Gastrocnemius medialis (tissue), 4 donors: ENCODE measurements around the gene TUFT1. TPM values are rescaled to one million over a fixed set of nuclear protein-coding genes. Genes with fewer than 3 reads are reported as not detected.
"Not testable (repeated sequence)": the region's sequence is repeated elsewhere in the genome, so short reads cannot be mapped to it uniquely, and the experiment has no call there.

ENCODE experiments used
- ATAC-seq, 2 donors: fragments of 150-250 bp; one replicate each; pipeline ENCODE4 v1.9.1; 2016
- DNase-seq, 2 donors: peaks; one replicate each; pipeline ENCODE4 v3.0.0-alpha.2; 2019
- H3K27ac ChIP-seq, 4 donors: fragments of 200-600 bp; sonication (generic); 1 replicate in 1 of 4; 2 replicates in 3 of 4; pipeline ENCODE4 v1.5.1; 2016 to 2018; ENCODE audit warnings: mild to moderate bottlenecking in 2 of 4, moderate library complexity in 1 of 4
- H3K27me3 ChIP-seq, 3 donors: fragments of 200-600 bp; sonication (generic) in 2 of 3; 1 replicate in 1 of 3; 2 replicates in 2 of 3; pipeline versions ENCODE4 v1.5.1 to v1.6.0; 2016 to 2019; ENCODE audit warnings: mild to moderate bottlenecking in 1 of 3, moderate library complexity in 1 of 3
- H3K36me3 ChIP-seq, 2 donors: fragments of 200-600 bp; sonication (generic) in 1 of 2; one replicate each; pipeline ENCODE4 v1.5.1; 2017 to 2018
- H3K4me1 ChIP-seq, 2 donors: fragments of 200-600 bp; sonication (generic) in 1 of 2; one replicate each; pipeline ENCODE4 v1.5.1; 2016 to 2017; ENCODE audit warnings: mild to moderate bottlenecking in 2 of 2
- H3K4me3 ChIP-seq, 4 donors: fragments of 200-600 bp; sonication (generic) in 3 of 4; 1 replicate in 1 of 4; 2 replicates in 3 of 4; pipeline ENCODE4 v1.5.1; 2016 to 2019; ENCODE audit warnings: mild to moderate bottlenecking in 2 of 4
- H3K9me3 ChIP-seq, 3 donors: fragments of 200-600 bp; sonication (generic) in 2 of 3; 1 replicate in 1 of 3; 2 replicates in 2 of 3; pipeline ENCODE4 v1.5.1; 2016 to 2019
- POLR2A ChIP-seq, 2 donors: fragments of 450-650 bp; IDR thresholded peaks; one replicate each; pipeline ENCODE4 v1.6.1; 2017; ENCODE audit warnings: antibody characterized with exemption in 2 of 2, mild to moderate bottlenecking in 2 of 2, moderate library complexity in 2 of 2
- in situ Hi-C, 4 donors: fragments of 200-750 bp; cut with MboI; loops; one replicate each; pipeline versions ENCODE4 v1.15.0 to v1.8.0; 2017; ENCODE audit warnings: low sequenced_read_pairs in 4 of 4
- intact Hi-C: fragments of 100-400 bp; cut with DNase I; formaldehyde crosslinking; loops from one replicate; pipeline ENCODE4 v1.15.1; 2023; ENCODE audit warnings: low total_unique reads
- total RNA-seq, 4 donors: library from RNA; depleted of rRNA; stranded (reverse); fragments of >200 nt; gene quantifications; one replicate each; pipeline versions ENCODE4 v1.1.0 to v1.2.3, GENCODE V29; 2016
- TF ChIP-seq, protein P1 (sequence below), 5 experiments: fragments of 450-650 bp in 3 of 5; fragments of 200-600 bp in 2 of 5; sonication (generic) in 2 of 5; IDR thresholded peaks in 4 of 5; conservative IDR thresholded peaks in 1 of 5; 1 replicate in 4 of 5; 2 replicates in 1 of 5; pipeline ENCODE4 v1.5.1; 2016 to 2019; ENCODE audit warnings: antibody characterized with exemption in 5 of 5, mild to moderate bottlenecking in 3 of 5, moderate library complexity in 3 of 5

TUFT1 gene
- total RNA-seq, 4 donors from 2014 or later = 1.2 to 4.0 (median 2.7) TPM

- Histone ChIP-seq H3K4me3 (no peak overlapping the region), H3K36me3 (no peaks in the 10 kb centered on the region), H3K9me3 (no peaks in the 10 kb centered on the region), H3K27ac (no peak overlapping the region), H3K4me1 (peaks cover 0 to 7% of the 10 kb centered on the region in 2 donors), H3K27me3 (no peaks in the 10 kb centered on the region)
- in situ Hi-C loops (loop anchor here (5.0 to 25.0 kb wide), 4 partner anchors 139 to 244 kb away; partner anchors contain the start of genes C2CD4D (in 3 of the 4) and RORC (in 3 of the 4)), intact Hi-C loops (loop anchor here (1.0 to 2.0 kb wide), 3 partner anchors 142 to 243 kb away; no protein-coding TSS in a partner anchor)
- DNase-seq (no peak), ATAC-seq (no peak)
- TF ChIP-seq, protein P1, sequence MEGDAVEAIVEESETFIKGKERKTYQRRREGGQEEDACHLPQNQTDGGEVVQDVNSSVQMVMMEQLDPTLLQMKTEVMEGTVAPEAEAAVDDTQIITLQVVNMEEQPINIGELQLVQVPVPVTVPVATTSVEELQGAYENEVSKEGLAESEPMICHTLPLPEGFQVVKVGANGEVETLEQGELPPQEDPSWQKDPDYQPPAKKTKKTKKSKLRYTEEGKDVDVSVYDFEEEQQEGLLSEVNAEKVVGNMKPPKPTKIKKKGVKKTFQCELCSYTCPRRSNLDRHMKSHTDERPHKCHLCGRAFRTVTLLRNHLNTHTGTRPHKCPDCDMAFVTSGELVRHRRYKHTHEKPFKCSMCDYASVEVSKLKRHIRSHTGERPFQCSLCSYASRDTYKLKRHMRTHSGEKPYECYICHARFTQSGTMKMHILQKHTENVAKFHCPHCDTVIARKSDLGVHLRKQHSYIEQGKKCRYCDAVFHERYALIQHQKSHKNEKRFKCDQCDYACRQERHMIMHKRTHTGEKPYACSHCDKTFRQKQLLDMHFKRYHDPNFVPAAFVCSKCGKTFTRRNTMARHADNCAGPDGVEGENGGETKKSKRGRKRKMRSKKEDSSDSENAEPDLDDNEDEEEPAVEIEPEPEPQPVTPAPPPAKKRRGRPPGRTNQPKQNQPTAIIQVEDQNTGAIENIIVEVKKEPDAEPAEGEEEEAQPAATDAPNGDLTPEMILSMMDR (IDR thresholded peaks at IDR 0.05 in 4 of 5, conservative IDR thresholded peaks at IDR 0.05 in 1 of 5) = no peak
- no peak for TF ChIP-seq POLR2A (IDR thresholded peaks at IDR 0.05)
These were observed 53.6 kb downstream of the TUFT1 start for GRCh38 chr1:151593730-151594129.

GRCh38 chr1:151594143-151594625 lies 54.1 kb downstream of the TUFT1 start:
- DNase-seq (peak; percentile 50 to 70), ATAC-seq (peak; percentile 65 to 81)
- intact Hi-C loops (loop anchor here (1.0 to 2.0 kb wide), 3 partner anchors 141 to 242 kb away; no protein-coding TSS in a partner anchor), in situ Hi-C loops (loop anchor here (5.0 to 25.0 kb wide), 4 partner anchors 138 to 243 kb away; partner anchors contain the start of genes C2CD4D (in 3 of the 4) and RORC (in 3 of the 4))
- Histone ChIP-seq H3K27ac (no peak overlapping the region), H3K9me3 (no peaks in the 10 kb centered on the region), H3K4me1 (peaks cover 0 to 7% of the 10 kb centered on the region in 2 donors), H3K4me3 (no peak overlapping the region), H3K27me3 (no peaks in the 10 kb centered on the region), H3K36me3 (no peaks in the 10 kb centered on the region)
- TF ChIP-seq, protein P1 (IDR thresholded peaks at IDR 0.05 in 4 of 5, conservative IDR thresholded peaks at IDR 0.05 in 1 of 5) = peak; percentile 82 to 96 (median 84)
- TF ChIP-seq POLR2A (IDR thresholded peaks at IDR 0.05) = no peak

- DNase-seq = no peak
- TF ChIP-seq, protein P1 (IDR thresholded peaks at IDR 0.05 in 4 of 5, conservative IDR thresholded peaks at IDR 0.05 in 1 of 5) = no peak
- TF ChIP-seq POLR2A (IDR thresholded peaks at IDR 0.05) = no peak
- intact Hi-C loops = no loop called here
- H3K36me3 ChIP-seq = no peaks in the 10 kb centered on the region
- no peak overlapping the region for H3K4me3 ChIP-seq
- no peaks in the 10 kb centered on the region for H3K27me3 ChIP-seq
- H3K9me3 ChIP-seq = no peaks in the 10 kb centered on the region
- in situ Hi-C loops = loop anchor here in 3 of 4 donors (5.0 to 25.0 kb wide), 3 partner anchors 136 to 241 kb away; partner anchors contain the start of genes C2CD4D (in 3 of the 3) and RORC (in 3 of the 3)
- no peak overlapping the region for H3K27ac ChIP-seq
- H3K4me1 ChIP-seq = peaks cover 0 to 7% of the 10 kb centered on the region in 2 donors
- ATAC-seq = no peak
These were observed 56.3 kb downstream of the TUFT1 start for GRCh38 chr1:151596166-151596953.

- H3K4me3 ChIP-seq, DNase-seq, ATAC-seq, H3K4me1 ChIP-seq, intact Hi-C loops, H3K9me3 ChIP-seq, H3K36me3 ChIP-seq, H3K27ac ChIP-seq, H3K27me3 ChIP-seq: not testable (repeated sequence)
- in situ Hi-C loops = loop anchor here in 1 of 4 donors (25.0 kb wide), 1 partner anchor 235 kb away; the partner anchor contains the start of genes C2CD4D and RORC
These were observed 62.4 kb downstream of the TUFT1 start for GRCh38 chr1:151602550-151602949.

GRCh38 chr1:151604291-151604690 lies 64.2 kb downstream of the TUFT1 start:
- Histone ChIP-seq H3K9me3 (no peaks in the 10 kb centered on the region), H3K27me3 (peaks cover 0 to 3% (median 0%) of the 10 kb centered on the region in 3 donors), H3K27ac (no peak overlapping the region), H3K4me3 (no peak overlapping the region), H3K36me3 (no peaks in the 10 kb centered on the region), H3K4me1 (no peaks in the 10 kb centered on the region)
- no peak for DNase-seq
- TF ChIP-seq POLR2A (IDR thresholded peaks at IDR 0.05) = no peak
- TF ChIP-seq, protein P1 (IDR thresholded peaks at IDR 0.05 in 4 of 5, conservative IDR thresholded peaks at IDR 0.05 in 1 of 5) = no peak
- intact Hi-C loops = no loop called here
- in situ Hi-C loops = loop anchor here in 1 of 4 donors (25.0 kb wide), 1 partner anchor 233 kb away; the partner anchor contains the start of genes C2CD4D and RORC
- ATAC-seq = no peak
